Mucosa of descending colon (tissue), 3 donors: Measurements from ENCODE around the gene UCP2. TPM values are rescaled to one million over a fixed set of nuclear protein-coding genes. Genes with fewer than 3 reads are reported as not detected.

Experiments used
- ATAC-seq: fragments of 200-7000 bp; cut with Tn5 transposase; one replicate; pipeline ENCODE4 v1.9.1; 2020; ENCODE audit warnings: mild to moderate bottlenecking, moderate library complexity
- DNase-seq, 3 donors: peaks; one replicate each; pipeline ENCODE4 v3.0.0-alpha.2; 2020
- H3K36me3 ChIP-seq: fragments of 200-600 bp; one replicate; pipeline ENCODE4 v1.8.0; 2021; ENCODE audit warnings: low read depth, mild to moderate bottlenecking
- H3K4me1 ChIP-seq: fragments of 200-600 bp; one replicate; pipeline ENCODE4 v1.8.0; 2021; ENCODE audit warnings: low read depth, mild to moderate bottlenecking
- H3K4me3 ChIP-seq: fragments of 200-600 bp; one replicate; pipeline ENCODE4 v1.8.0; 2021; ENCODE audit warnings: mild to moderate bottlenecking
- H3K9me3 ChIP-seq: fragments of 200-600 bp; one replicate; pipeline ENCODE4 v1.8.0; 2021; ENCODE audit warnings: mild to moderate bottlenecking
- CTCF ChIP-seq: fragments of 200-600 bp; IDR thresholded peaks from one replicate; pipeline ENCODE4 v1.8.0; 2022; ENCODE audit warnings: antibody characterized with exemption, mild to moderate bottlenecking
- intact Hi-C, 2 donors: fragments of 100-400 bp; cut with DNase I in 1 of 2; cut with micrococcal nuclease in 1 of 2; formaldehyde crosslinking; loops; one replicate each; pipeline versions ENCODE4 v1.11.0 to v1.11.1; 2022; cut with DNase I, micrococcal nuclease
- total RNA-seq, 3 donors: library from RNA; stranded (reverse); fragmentation: NEBNext Ultra II Directional in 2 of 3; extraction: Animal tissue kit (Norgen Biotek cat#: 25700) in 2 of 3; gene quantifications; one replicate each; pipeline versions ENCODE4 v1.2.1 to v1.2.4, GENCODE V29; 2021 to 2023
- donor health status: DM: no; HTN: no; CAD: no; lungs with moderate emphysema.
- donor health status: DM: no; HTN: no; CAD: no.
- donor health status: DM: no; HTN: yes; CAD: no.

UCP2 gene
- total RNA-seq, 3 donors from 2014 or later: 36.4 to 61.3 (median 39.9) TPM

- ATAC-seq (no peak), DNase-seq (no peak)
- intact Hi-C loops: no loop called here
- no peaks in the 10 kb centered on the region for H3K9me3 ChIP-seq
- TF ChIP-seq CTCF: no peak
- no peak overlapping the region for H3K4me3 ChIP-seq
- H3K4me1 ChIP-seq: no peaks in the 10 kb centered on the region
- H3K36me3 ChIP-seq: no peaks in the 10 kb centered on the region
These were observed 29.6 kb upstream of the UCP2 start for GRCh38 chr11:74012074-74012809.

GRCh38 chr11:74011360-74012073 lies 28.9 kb upstream of the UCP2 start:
- DNase-seq (no peak), ATAC-seq (peak; percentile 33)
- Histone ChIP-seq H3K4me1 (no peaks in the 10 kb centered on the region), H3K36me3 (no peaks in the 10 kb centered on the region), H3K4me3 (no peak overlapping the region), H3K9me3 (no peaks in the 10 kb centered on the region)
- intact Hi-C loops: no loop called here
- TF ChIP-seq CTCF: no peak

GRCh38 chr11:74010306-74011300 lies 28.0 kb upstream of the UCP2 start:
- DNase-seq (no peak), ATAC-seq (peak; percentile 13)
- Histone ChIP-seq H3K4me3 (no peak overlapping the region), H3K9me3 (no peaks in the 10 kb centered on the region), H3K36me3 (no peaks in the 10 kb centered on the region), H3K4me1 (no peaks in the 10 kb centered on the region)
- TF ChIP-seq CTCF: no peak
- intact Hi-C loops: no loop called here

GRCh38 chr11:74009675-74010305 lies 27.1 kb upstream of the UCP2 start:
- no peaks in the 10 kb centered on the region for H3K9me3 ChIP-seq
- no peak for TF ChIP-seq CTCF
- H3K4me1 ChIP-seq: no peaks in the 10 kb centered on the region
- intact Hi-C loops: no loop called here
- DNase-seq: no peak
- H3K36me3 ChIP-seq: no peaks in the 10 kb centered on the region
- no peak for ATAC-seq
- no peak overlapping the region for H3K4me3 ChIP-seq

GRCh38 chr11:74009230-74009547 lies 26.5 kb upstream of the UCP2 start:
- Histone ChIP-seq H3K4me1 (no peaks in the 10 kb centered on the region), H3K36me3 (no peaks in the 10 kb centered on the region), H3K9me3 (no peaks in the 10 kb centered on the region), H3K4me3 (no peak overlapping the region)
- DNase-seq: no peak
- no peak for ATAC-seq
- no peak for TF ChIP-seq CTCF
- intact Hi-C loops: no loop called here
